Psoas muscle (tissue), 8 donors: Measurements from ENCODE around the gene OSBPL6. TPM values are rescaled to one million over a fixed set of nuclear protein-coding genes. Genes with fewer than 3 reads are reported as not detected.
A peak's percentile ranks its signal among the peaks of the same experiment; 100 is the strongest.
"Not testable (repeated sequence)": the region's sequence is repeated elsewhere in the genome, so short reads cannot be mapped to it uniquely, and the experiment has no call there.

Source experiments
- ATAC-seq, 4 donors: fragments of 200-7000 bp; cut with Tn5 transposase; one replicate each; pipeline ENCODE4 v1.9.1; 2020; ENCODE audit warnings: moderate library complexity in 3 of 4, mild to moderate bottlenecking in 2 of 4
- DNase-seq, 2 donors: peaks; one replicate each; pipeline ENCODE4 v3.0.0-alpha.2; 2020
- H3K27ac ChIP-seq: fragments of 200-600 bp; one replicate; pipeline ENCODE4 v1.8.0; 2022
- H3K27me3 ChIP-seq, 3 donors: fragments of 200-600 bp in 1 of 3; one replicate each; pipeline versions ENCODE4 v1.6.1 to v1.8.0; 2013 to 2022; ENCODE audit warnings: low read length in 2 of 3, mild to moderate bottlenecking in 2 of 3, moderate library complexity in 1 of 3; ENCODE audit not compliant: insufficient read depth in 3 of 3
- H3K36me3 ChIP-seq, 2 donors: fragments of 200-600 bp in 1 of 2; one replicate each; pipeline versions ENCODE4 v1.6.1 to v1.8.0; 2013 to 2022; ENCODE audit warnings: low read depth in 1 of 2, mild to moderate bottlenecking in 1 of 2, moderate library complexity in 1 of 2; ENCODE audit not compliant: insufficient read depth in 1 of 2
- H3K4me1 ChIP-seq: fragments of 200-600 bp; one replicate; pipeline ENCODE4 v1.8.0; 2022
- H3K4me3 ChIP-seq: fragments of 200-600 bp; one replicate; pipeline ENCODE4 v1.8.0; 2022; ENCODE audit warnings: mild to moderate bottlenecking
- H3K9me3 ChIP-seq: fragments of 200-600 bp; one replicate; pipeline ENCODE4 v1.8.0; 2022
- CTCF ChIP-seq: fragments of 200-600 bp; IDR thresholded peaks from one replicate; pipeline ENCODE4 v1.8.0; 2022; ENCODE audit warnings: antibody characterized with exemption
- WGBS, 3 donors: extraction: QIAGEN DNeasy Blood & Tissue Kit; methylation state at CpG; one replicate each; pipeline versions ENCODE4 v1.1.6 to v1.1.7; 2013; 5-methylcytosine and 5-hydroxymethylcytosine counted together
- intact Hi-C, 2 donors: fragments of 100-400 bp; cut with DNase I; formaldehyde crosslinking; loops; one replicate each; pipeline versions ENCODE4 v1.11.0 to v1.14.2; 2022
- polyA plus RNA-seq, 3 donors: library from polyadenylated mRNA; stranded (reverse); fragments of 200-250 nt; gene quantifications; one replicate each; pipeline ENCODE4 v1.2.3, GENCODE V29; 2013
- total RNA-seq, 4 donors: library from RNA; stranded (reverse); fragmentation: NEBNext Ultra II Directional in 2 of 4; extraction: Animal tissue kit (Norgen Biotek cat#: 25700) in 2 of 4; gene quantifications; one replicate each; pipeline versions ENCODE4 v1.2.1 to v1.2.4, GENCODE V29; 2021 to 2023
- donor health status: healthy with polysubstance abuse.
- donor health status: DM: no; HTN: no; CAD: no; lungs with moderate emphysema.
- donor health status: Bipolar disorder and iron deficiency.
- donor health status: healthy.
- donor health status: DM: yes; HTN: yes; CAD: no.
- donor health status: DM: no; HTN: no; CAD: no.
- donor health status: DM: no; HTN: no; CAD: no.
- donor health status: DM: yes; HTN: yes; CAD: no.

Gene OSBPL6
- total and polyA plus RNA-seq, 7 donors = 11.4 to 147 (median 36.2) TPM

- DNase-seq (no peak), ATAC-seq (no peak)
- 68 to 81% (median 72%) methylated on average over 1 of the region's 1 CpG for WGBS, 3 donors
- Histone ChIP-seq H3K36me3 (no peaks in the 10 kb centered on the region), H3K27me3 (no peaks in the 10 kb centered on the region), H3K4me1 (peaks cover 8% of the 10 kb centered on the region), H3K4me3 (no peak overlapping the region), H3K27ac (no peak overlapping the region), H3K9me3 (no peaks in the 10 kb centered on the region)
- intact Hi-C loops = loop anchor here in 1 of 2 donors (10.0 kb wide), 1 partner anchor 304 kb away; the partner anchor contains the start of gene RBM45
- TF ChIP-seq CTCF = no peak
Observed at GRCh38 chr2:178419123-178419522, 224.8 kb downstream of the OSBPL6 start.

- Histone ChIP-seq H3K36me3 (no peaks in the 10 kb centered on the region), H3K27ac (no peak overlapping the region), H3K4me1 (no peaks in the 10 kb centered on the region), H3K9me3 (no peaks in the 10 kb centered on the region), H3K27me3 (no peaks in the 10 kb centered on the region), H3K4me3 (no peak overlapping the region)
- DNase-seq (no peak), ATAC-seq (no peak)
- no peak for TF ChIP-seq CTCF
- WGBS, 3 donors = 5 to 24% (median 11%) methylated on average over 1 of the region's 1 CpG
- intact Hi-C loops = no loop called here
Observed at GRCh38 chr2:178420463-178420999, 226.2 kb downstream of the OSBPL6 start.

- H3K4me1 ChIP-seq = no peaks in the 10 kb centered on the region
- no peaks in the 10 kb centered on the region for H3K27me3 ChIP-seq
- H3K9me3 ChIP-seq = no peaks in the 10 kb centered on the region
- no peak for TF ChIP-seq CTCF
- H3K4me3 ChIP-seq = no peak overlapping the region
- no peak for DNase-seq
- peak in 2 of 4 donors; percentile 18 to 29 for ATAC-seq
- intact Hi-C loops = no loop called here
- peaks cover 0 to 6% of the 10 kb centered on the region in 2 donors for H3K36me3 ChIP-seq
- WGBS, 3 donors = 75 to 92% (median 89%) methylated on average over 3 of the region's 3 CpGs
- H3K27ac ChIP-seq = no peak overlapping the region
Observed at GRCh38 chr2:178422097-178422496, 227.8 kb downstream of the OSBPL6 start.

- WGBS, 3 donors = 92 to 97% (median 96%) methylated on average over 5 of the region's 5 CpGs
- H3K27ac ChIP-seq, H3K4me3 ChIP-seq, H3K27me3 ChIP-seq, ATAC-seq, H3K9me3 ChIP-seq, intact Hi-C loops, H3K4me1 ChIP-seq, DNase-seq: not testable (repeated sequence)
- peaks cover 0 to 18% of the 10 kb centered on the region in 2 donors for H3K36me3 ChIP-seq
Observed at GRCh38 chr2:178423746-178424145, 229.4 kb downstream of the OSBPL6 start.

- no peaks in the 10 kb centered on the region for H3K27me3 ChIP-seq
- TF ChIP-seq CTCF = no peak
- H3K27ac ChIP-seq = no peak overlapping the region
- H3K4me3 ChIP-seq = no peak overlapping the region
- no peaks in the 10 kb centered on the region for H3K4me1 ChIP-seq
- intact Hi-C loops = no loop called here
- no peak for DNase-seq
- H3K36me3 ChIP-seq = peaks cover 3 to 34% of the 10 kb centered on the region in 2 donors
- no peaks in the 10 kb centered on the region for H3K9me3 ChIP-seq
- 95 to 97% (median 96%) methylated on average over 4 of the region's 4 CpGs for WGBS, 3 donors
- ATAC-seq = no peak
Observed at GRCh38 chr2:178425255-178425827, 231.0 kb downstream of the OSBPL6 start.
